ENCODE data around the gene DSG3.
"Not testable (repeated sequence)": the region's sequence is repeated elsewhere in the genome, so short reads cannot be mapped to it uniquely, and the experiment has no call there.

DNA sequence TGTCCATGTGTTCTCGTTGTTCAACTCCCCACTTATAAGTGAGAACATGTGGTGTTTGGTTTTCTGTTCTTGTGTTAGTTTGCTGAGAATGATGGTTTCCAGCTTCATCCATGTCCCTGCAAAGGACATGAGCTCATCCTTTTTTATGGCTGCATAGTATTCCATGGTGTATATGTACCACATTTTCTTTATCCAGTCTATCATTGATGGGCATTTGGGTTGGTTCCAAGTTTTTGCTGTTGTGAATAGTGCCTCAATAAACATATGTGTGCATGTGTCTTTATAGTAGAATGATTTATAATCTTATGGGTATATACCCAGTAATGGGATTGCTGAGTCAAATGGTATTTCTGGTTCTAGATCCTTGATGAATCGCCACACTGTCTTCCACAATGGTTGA is 59.6 kb downstream of the DSG3 start:
- TF ChIP-seq, protein P1, sequence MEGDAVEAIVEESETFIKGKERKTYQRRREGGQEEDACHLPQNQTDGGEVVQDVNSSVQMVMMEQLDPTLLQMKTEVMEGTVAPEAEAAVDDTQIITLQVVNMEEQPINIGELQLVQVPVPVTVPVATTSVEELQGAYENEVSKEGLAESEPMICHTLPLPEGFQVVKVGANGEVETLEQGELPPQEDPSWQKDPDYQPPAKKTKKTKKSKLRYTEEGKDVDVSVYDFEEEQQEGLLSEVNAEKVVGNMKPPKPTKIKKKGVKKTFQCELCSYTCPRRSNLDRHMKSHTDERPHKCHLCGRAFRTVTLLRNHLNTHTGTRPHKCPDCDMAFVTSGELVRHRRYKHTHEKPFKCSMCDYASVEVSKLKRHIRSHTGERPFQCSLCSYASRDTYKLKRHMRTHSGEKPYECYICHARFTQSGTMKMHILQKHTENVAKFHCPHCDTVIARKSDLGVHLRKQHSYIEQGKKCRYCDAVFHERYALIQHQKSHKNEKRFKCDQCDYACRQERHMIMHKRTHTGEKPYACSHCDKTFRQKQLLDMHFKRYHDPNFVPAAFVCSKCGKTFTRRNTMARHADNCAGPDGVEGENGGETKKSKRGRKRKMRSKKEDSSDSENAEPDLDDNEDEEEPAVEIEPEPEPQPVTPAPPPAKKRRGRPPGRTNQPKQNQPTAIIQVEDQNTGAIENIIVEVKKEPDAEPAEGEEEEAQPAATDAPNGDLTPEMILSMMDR (IDR thresholded peaks at IDR 0.05): not testable (repeated sequence)
- not testable (repeated sequence) for TF ChIP-seq POLR2AphosphoS5 (IDR thresholded peaks at IDR 0.05)

Measured in stomach (tissue), 4 donors.